ENCODE data around the gene TNNC1.

TNNC1 gene

GRCh38 chr3:52441091-52441771 lies 12.6 kb downstream of the TNNC1 start:
- ChIA-PET CTCF (interaction anchor here (17.8 kb wide), 1 partner anchor 11 kb away, joined by 345 read pairs; no protein-coding TSS in a partner anchor), POLR2A (no interaction called here)
- DNase-seq (ENCODE audit: extremely low spot score): no peak
- TF ChIP-seq CTCF (IDR thresholded peaks at IDR 0.05; ENCODE audit: control extremely low read depth, extremely low read depth, low read depth, missing control alignments): no peak

- no peak for TF ChIP-seq CTCF (IDR thresholded peaks at IDR 0.05; ENCODE audit: control extremely low read depth, extremely low read depth, low read depth, missing control alignments)
- no peak for DNase-seq (ENCODE audit: extremely low spot score)
- ChIA-PET POLR2A (no interaction called here), CTCF (interaction anchor here (17.8 kb wide), 1 partner anchor 11 kb away, joined by 345 read pairs; no protein-coding TSS in a partner anchor)
Observed at GRCh38 chr3:52440671-52441070, 13.2 kb downstream of the TNNC1 start.

GRCh38 chr3:52440249-52440551 lies 13.6 kb downstream of the TNNC1 start:
- DNase-seq (ENCODE audit: extremely low spot score): no peak
- CTCF ChIA-PET: interaction anchor here (17.8 kb wide), 1 partner anchor 10 kb away, joined by 345 read pairs; no protein-coding TSS in a partner anchor
- POLR2A ChIA-PET: no interaction called here
- TF ChIP-seq CTCF (IDR thresholded peaks at IDR 0.05; ENCODE audit: control extremely low read depth, extremely low read depth, low read depth, missing control alignments): no peak

- no peak for DNase-seq (ENCODE audit: extremely low spot score)
- CTCF ChIA-PET: interaction anchor here (0.6 to 20.1 kb wide), 4 partner anchors 6 to 219 kb away, joined by 3 to 345 read pairs (median 174); partner anchors contain the start of genes SEMA3G and TNNC1
- TF ChIP-seq CTCF (IDR thresholded peaks at IDR 0.05; ENCODE audit: control extremely low read depth, extremely low read depth, low read depth, missing control alignments): no peak
- POLR2A ChIA-PET: no interaction called here
Observed at GRCh38 chr3:52439426-52440248, 14.2 kb downstream of the TNNC1 start.

- DNase-seq (ENCODE audit: extremely low spot score): no peak
- CTCF ChIA-PET: interaction anchor here (1.0 to 20.1 kb wide), 3 partner anchors 7 to 218 kb away, joined by 3 to 345 read pairs (median 345); partner anchors contain the start of genes SEMA3G and TNNC1
- no peak for TF ChIP-seq CTCF (IDR thresholded peaks at IDR 0.05; ENCODE audit: control extremely low read depth, extremely low read depth, low read depth, missing control alignments)
- POLR2A ChIA-PET: no interaction called here
Observed at GRCh38 chr3:52438579-52439425, 15.0 kb downstream of the TNNC1 start.

- ChIA-PET POLR2A (no interaction called here), CTCF (interaction anchor here (17.8 to 20.1 kb wide), 2 partner anchors 8 kb away, joined by 345 read pairs; partner anchors contain the start of genes SEMA3G and TNNC1)
- no peak for TF ChIP-seq CTCF (IDR thresholded peaks at IDR 0.05; ENCODE audit: control extremely low read depth, extremely low read depth, low read depth, missing control alignments)
- no peak for DNase-seq (ENCODE audit: extremely low spot score)
Observed at GRCh38 chr3:52438104-52438376, 15.8 kb downstream of the TNNC1 start.

Measured in GM10248 (cell line).